MM.1S (cell line): ENCODE data around the gene CADM2.

Source experiments
- DNase-seq: peaks from one replicate; pipeline ENCODE4 v3.0.0-alpha.2; 2015
- H2AFZ ChIP-seq: fragments of 300-600 bp; sonication (generic); 2 replicates; pipeline ENCODE4 v1.6.0; 2016; ENCODE audit warnings: antibody characterized with exemption, low read length
- H3F3A ChIP-seq: fragments of 300-600 bp; sonication (generic); 2 replicates; pipeline ENCODE4 v1.6.1; 2016; ENCODE audit warnings: mild to moderate bottlenecking, antibody characterized with exemption, low read length, moderate library complexity, mixed read lengths; ENCODE audit not compliant: insufficient read depth
- H3K27ac ChIP-seq: fragments of 300-600 bp; sonication (generic); 2 replicates; pipeline ENCODE4 v1.5.1; 2016; ENCODE audit warnings: mild to moderate bottlenecking, low read length
- H3K27me3 ChIP-seq: fragments of 300-600 bp; sonication (generic); replicated peaks from 2 replicates; pipeline ENCODE4 v1.6.0; 2016; ENCODE audit warnings: low read length; ENCODE audit not compliant: insufficient read depth
- H3K36me3 ChIP-seq: fragments of 300-600 bp; sonication (generic); replicated peaks from 2 replicates; pipeline ENCODE4 v1.6.1; 2016; ENCODE audit warnings: mild to moderate bottlenecking, low read length, mixed read lengths; ENCODE audit not compliant: insufficient read depth
- H3K4me1 ChIP-seq: fragments of 300-600 bp; sonication (generic); 2 replicates; pipeline ENCODE4 v1.6.1; 2016; ENCODE audit warnings: low read length, mixed read lengths
- H3K4me2 ChIP-seq: fragments of 300-600 bp; sonication (generic); 2 replicates; pipeline ENCODE4 v1.6.0; 2016; ENCODE audit warnings: low read depth, low read length
- H3K4me3 ChIP-seq: fragments of 300-600 bp; sonication (generic); 2 replicates; pipeline ENCODE4 v1.5.1; 2016; ENCODE audit warnings: low read length, mixed read lengths
- H3K79me2 ChIP-seq: fragments of 300-600 bp; sonication (generic); 2 replicates; pipeline ENCODE4 v1.6.1; 2016; ENCODE audit warnings: mixed run types, low read length, mixed read lengths
- H3K9ac ChIP-seq: fragments of 300-600 bp; sonication (generic); 2 replicates; pipeline ENCODE4 v1.6.1; 2016; ENCODE audit warnings: low read length, mixed read lengths
- H3K9me2 ChIP-seq: fragments of 300-600 bp; sonication (generic); replicated peaks from 2 replicates; pipeline ENCODE4 v1.6.1; 2016; ENCODE audit warnings: mild to moderate bottlenecking, low read length, mixed read lengths; ENCODE audit not compliant: insufficient read depth
- H3K9me3 ChIP-seq: fragments of 300-600 bp; sonication (generic); replicated peaks from 2 replicates; pipeline ENCODE4 v1.6.1; 2016; ENCODE audit warnings: mild to moderate bottlenecking, low read length, mixed read lengths; ENCODE audit not compliant: insufficient read depth
- H4K20me1 ChIP-seq: fragments of 300-600 bp; sonication (generic); 2 replicates; pipeline ENCODE4 v1.6.1; 2016; ENCODE audit warnings: mild to moderate bottlenecking, low read length, moderate library complexity, mixed read lengths; ENCODE audit not compliant: insufficient read depth
- CTCF ChIP-seq: fragments of 300-600 bp; sonication (generic); IDR thresholded peaks from 2 replicates; pipeline ENCODE4 v1.5.1; 2016; ENCODE audit warnings: antibody characterized with exemption, low read length, mixed read lengths
- EZH2 ChIP-seq: fragments of 300-600 bp; sonication (generic); optimal IDR thresholded peaks from 2 replicates; pipeline ENCODE3; 2017; ENCODE audit warnings: low read depth, mild to moderate bottlenecking, antibody characterized with exemption, low read length, mixed read lengths
- EZH2phosphoT487 ChIP-seq: fragments of 300-600 bp; sonication (generic); IDR thresholded peaks from 2 replicates; pipeline ENCODE4 v1.6.1; 2018; ENCODE audit warnings: antibody characterized with exemption, low read length

CADM2 gene

GRCh38 chr3:86087160-86087871, 1128.5 kb downstream of the CADM2 start:
- no peaks in the 10 kb centered on the region for H3K4me1 ChIP-seq
- H4K20me1 ChIP-seq = no peaks in the 10 kb centered on the region
- H3F3A ChIP-seq = no peaks in the 10 kb centered on the region
- no peak for DNase-seq
- no peaks in the 10 kb centered on the region for H3K27me3 ChIP-seq
- H3K79me2 ChIP-seq = no peaks in the 10 kb centered on the region
- no peak overlapping the region for H3K9ac ChIP-seq
- H2AFZ ChIP-seq = no peak overlapping the region
- TF ChIP-seq CTCF (no peak), EZH2 (no peak), EZH2phosphoT487 (no peak)
- no peak overlapping the region for H3K27ac ChIP-seq
- H3K9me3 ChIP-seq = no peaks in the 10 kb centered on the region
- H3K9me2 ChIP-seq = no peaks in the 10 kb centered on the region
- H3K4me3 ChIP-seq = no peak overlapping the region
- no peak overlapping the region for H3K4me2 ChIP-seq
- no peaks in the 10 kb centered on the region for H3K36me3 ChIP-seq

- Histone ChIP-seq H3F3A (no peaks in the 10 kb centered on the region), H2AFZ (no peak overlapping the region), H3K27me3 (no peaks in the 10 kb centered on the region), H3K4me3 (no peak overlapping the region), H3K27ac (no peak overlapping the region), H3K9ac (no peak overlapping the region), H3K4me1 (no peaks in the 10 kb centered on the region), H3K36me3 (no peaks in the 10 kb centered on the region), H3K4me2 (no peak overlapping the region), H3K9me3 (no peaks in the 10 kb centered on the region), H3K79me2 (no peaks in the 10 kb centered on the region), H4K20me1 (no peaks in the 10 kb centered on the region), H3K9me2 (no peaks in the 10 kb centered on the region)
- DNase-seq = no peak
- TF ChIP-seq CTCF (no peak), EZH2 (no peak), EZH2phosphoT487 (no peak)
Measured at GRCh38 chr3:86104154-86104553, 1145.4 kb downstream of the CADM2 start.

GRCh38 chr3:86109434-86109833, 1150.6 kb downstream of the CADM2 start:
- DNase-seq = no peak
- H3K4me2 ChIP-seq = no peak overlapping the region
- H3K27me3 ChIP-seq = no peaks in the 10 kb centered on the region
- no peaks in the 10 kb centered on the region for H3K9me3 ChIP-seq
- TF ChIP-seq CTCF = no peak
- TF ChIP-seq EZH2 = no peak
- TF ChIP-seq EZH2phosphoT487 = no peak
- no peaks in the 10 kb centered on the region for H4K20me1 ChIP-seq
- H3K9ac ChIP-seq = no peak overlapping the region
- no peaks in the 10 kb centered on the region for H3K79me2 ChIP-seq
- no peaks in the 10 kb centered on the region for H3F3A ChIP-seq
- H3K4me3 ChIP-seq = no peak overlapping the region
- H3K9me2 ChIP-seq = no peaks in the 10 kb centered on the region
- no peak overlapping the region for H3K27ac ChIP-seq
- no peaks in the 10 kb centered on the region for H3K4me1 ChIP-seq
- H2AFZ ChIP-seq = no peak overlapping the region
- no peaks in the 10 kb centered on the region for H3K36me3 ChIP-seq
